CD1c-positive myeloid dendritic cell (primary cell): Measurements from ENCODE around the gene APOE.
"Not testable (repeated sequence)": the region's sequence is repeated elsewhere in the genome, so short reads cannot be mapped to it uniquely, and the experiment has no call there.

Experiments
- DNase-seq: peaks from one replicate; pipeline ENCODE4 v3.0.0-alpha.2; 2016; ENCODE audit errors: extremely low spot score

APOE gene

DNA sequence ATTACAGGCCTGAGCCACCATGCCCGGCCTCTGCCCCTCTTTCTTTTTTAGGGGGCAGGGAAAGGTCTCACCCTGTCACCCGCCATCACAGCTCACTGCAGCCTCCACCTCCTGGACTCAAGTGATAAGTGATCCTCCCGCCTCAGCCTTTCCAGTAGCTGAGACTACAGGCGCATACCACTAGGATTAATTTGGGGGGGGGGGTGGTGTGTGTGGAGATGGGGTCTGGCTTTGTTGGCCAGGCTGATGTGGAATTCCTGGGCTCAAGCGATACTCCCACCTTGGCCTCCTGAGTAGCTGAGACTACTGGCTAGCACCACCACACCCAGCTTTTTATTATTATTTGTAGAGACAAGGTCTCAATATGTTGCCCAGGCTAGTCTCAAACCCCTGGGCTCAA, 4.2 kb downstream of the APOE start:
- no peak for DNase-seq

DNA sequence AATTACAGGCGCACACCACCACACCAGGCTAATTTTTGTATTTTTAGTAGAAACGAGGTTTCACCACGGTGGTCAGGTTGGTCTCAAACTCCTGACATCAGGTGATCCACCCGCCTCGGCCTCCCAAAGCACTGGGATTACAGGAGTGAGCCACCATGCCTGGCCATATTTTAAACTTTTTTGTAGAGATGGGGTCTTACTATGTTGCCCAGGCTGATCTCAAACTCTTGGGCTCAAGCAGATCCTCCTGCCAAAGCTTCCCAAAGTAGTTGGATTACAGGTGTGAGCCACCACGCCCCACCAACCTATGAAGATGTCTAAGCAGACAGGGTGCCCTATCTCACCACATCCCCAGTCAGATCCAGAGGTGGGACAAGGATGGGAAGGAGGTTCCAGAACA, 6.3 kb downstream of the APOE start:
- not testable (repeated sequence) for DNase-seq

DNA sequence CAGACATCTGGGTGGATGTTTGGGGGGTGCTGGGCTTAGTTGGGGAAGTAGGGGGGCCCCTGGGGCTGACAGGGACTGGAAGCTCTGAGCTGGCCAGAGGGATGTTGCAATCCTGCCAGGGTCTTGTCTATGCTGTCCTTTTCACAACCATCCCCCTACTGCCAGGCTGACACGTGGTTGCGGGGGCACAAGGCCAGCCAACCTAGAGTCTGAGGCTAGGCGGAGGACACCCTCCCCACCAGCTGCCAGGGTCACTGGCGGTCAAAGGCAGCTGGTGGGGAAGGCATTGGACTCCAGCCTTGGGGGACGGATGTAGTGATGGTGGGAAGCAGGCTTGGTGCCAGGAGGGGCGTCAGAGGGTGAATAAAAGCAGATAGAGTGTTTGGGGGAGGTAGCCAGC, 7.3 kb downstream of the APOE start:
- peak; percentile 18 for DNase-seq

DNA sequence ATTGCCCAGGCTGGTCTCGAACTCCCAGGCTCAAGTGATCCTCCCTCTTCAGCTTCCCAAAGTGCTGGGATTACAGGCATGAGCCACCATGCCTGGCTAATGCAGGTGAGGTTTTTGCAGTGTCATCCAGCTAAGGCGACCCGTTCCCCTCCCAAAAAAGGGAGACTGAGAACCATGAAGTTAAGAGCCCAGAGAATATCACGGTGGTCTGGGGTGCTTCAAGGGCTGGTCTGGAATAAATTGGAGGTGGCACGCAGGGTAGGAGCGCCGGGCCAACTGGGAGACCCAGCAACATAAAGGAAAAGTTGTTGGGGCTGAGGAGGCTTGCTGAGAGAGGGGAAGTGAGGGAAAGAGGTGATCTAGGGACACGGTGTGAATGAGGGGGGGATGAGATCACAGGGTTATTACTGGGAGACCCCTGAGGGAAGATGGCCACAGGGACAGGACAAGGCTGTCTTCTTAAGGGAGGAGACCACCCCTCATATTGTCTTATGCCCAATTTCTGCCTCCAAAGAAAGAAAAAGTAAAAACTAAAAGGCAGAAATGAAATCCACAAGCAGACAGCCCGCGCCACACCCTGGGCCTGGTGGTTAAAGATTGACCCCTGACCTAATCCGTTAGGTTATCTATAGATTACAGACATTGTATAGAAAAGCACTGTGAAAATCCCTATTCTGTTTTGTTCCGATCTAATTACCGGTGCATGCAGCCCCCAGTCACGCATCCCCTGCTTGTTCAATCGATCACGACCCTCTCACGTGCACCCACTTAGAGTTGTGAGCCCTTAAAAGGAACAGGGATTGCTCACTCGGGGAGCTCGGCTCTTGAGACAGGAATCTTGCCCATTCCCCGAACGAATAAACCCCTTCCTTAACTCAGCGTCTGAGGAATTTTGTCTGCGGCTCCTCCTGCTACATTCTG, 8.2 kb downstream of the APOE start:
- DNase-seq, result not testable (repeated sequence)

DNA sequence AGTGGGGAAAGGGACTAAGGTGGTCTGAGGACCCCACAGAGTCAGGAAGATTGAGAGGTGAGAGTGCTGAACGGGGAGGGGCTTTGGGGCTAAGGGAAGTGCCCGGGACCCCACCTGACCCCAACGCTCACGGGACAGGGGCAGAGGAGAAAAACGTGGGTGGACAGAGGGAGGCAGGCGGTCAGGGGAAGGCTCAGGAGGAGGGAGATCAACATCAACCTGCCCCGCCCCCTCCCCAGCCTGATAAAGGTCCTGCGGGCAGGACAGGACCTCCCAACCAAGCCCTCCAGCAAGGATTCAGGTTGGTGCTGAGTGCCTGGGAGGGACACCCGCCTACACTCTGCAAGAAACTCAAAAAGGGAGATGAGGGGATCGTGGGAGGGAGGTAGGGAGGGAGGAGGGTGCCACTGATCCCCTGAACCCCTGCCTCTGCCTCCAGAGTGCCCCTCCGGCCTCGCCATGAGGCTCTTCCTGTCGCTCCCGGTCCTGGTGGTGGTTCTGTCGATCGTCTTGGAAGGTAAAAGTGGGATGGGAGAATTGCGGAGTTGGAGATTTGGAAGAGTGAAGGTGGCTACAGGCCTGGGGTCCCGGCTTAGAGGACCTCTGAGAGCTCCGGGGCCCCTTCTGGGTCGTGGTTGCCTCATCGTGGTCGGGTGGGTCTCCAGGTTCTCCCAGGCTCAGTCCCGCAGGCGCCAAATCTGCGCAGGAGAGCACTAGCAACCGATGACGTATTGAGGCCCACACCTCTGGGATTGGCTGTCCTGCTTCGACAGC, 9.0 kb downstream of the APOE start, which contains the start of gene APOC1:
Gene APOC1, plus strand, starts transcription at position 176 of the 774 bp plus-strand sequence. Its CDS starts 284 bp downstream, at position 460.
- peak; percentile 88 for DNase-seq

DNA sequence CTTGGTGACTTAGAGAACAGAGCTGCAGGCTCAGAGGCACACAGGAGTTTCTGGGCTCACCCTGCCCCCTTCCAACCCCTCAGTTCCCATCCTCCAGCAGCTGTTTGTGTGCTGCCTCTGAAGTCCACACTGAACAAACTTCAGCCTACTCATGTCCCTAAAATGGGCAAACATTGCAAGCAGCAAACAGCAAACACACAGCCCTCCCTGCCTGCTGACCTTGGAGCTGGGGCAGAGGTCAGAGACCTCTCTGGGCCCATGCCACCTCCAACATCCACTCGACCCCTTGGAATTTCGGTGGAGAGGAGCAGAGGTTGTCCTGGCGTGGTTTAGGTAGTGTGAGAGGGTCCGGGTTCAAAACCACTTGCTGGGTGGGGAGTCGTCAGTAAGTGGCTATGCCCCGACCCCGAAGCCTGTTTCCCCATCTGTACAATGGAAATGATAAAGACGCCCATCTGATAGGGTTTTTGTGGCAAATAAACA, 18.7 kb downstream of the APOE start:
- no peak for DNase-seq

GRCh38 chr19:44925114-44925891, 19.7 kb downstream of the APOE start:
- peak; percentile 64 for DNase-seq

- not testable (repeated sequence) for DNase-seq
Observed at GRCh38 chr19:44926245-44927077, 20.9 kb downstream of the APOE start.

DNA sequence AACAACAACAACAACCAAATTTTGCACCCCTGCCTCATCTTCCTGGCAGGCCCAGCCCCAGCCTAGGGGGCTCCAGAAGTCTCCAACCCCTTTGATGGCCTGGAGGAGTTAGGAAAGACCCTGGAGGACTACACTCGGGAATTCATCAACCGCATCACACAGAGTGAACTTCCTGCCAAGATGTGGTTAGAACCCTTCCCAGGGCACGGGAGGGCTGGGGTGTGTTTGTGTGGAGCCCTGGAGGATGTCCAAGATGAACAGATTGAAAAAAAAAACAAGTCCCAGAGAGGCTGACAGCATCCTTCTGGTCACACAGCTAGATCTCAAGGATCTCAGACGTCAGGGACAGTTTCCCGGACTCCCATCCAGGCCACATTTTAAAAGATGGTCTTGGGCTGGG, 22.1 kb downstream of the APOE start:
- DNase-seq, result no peak

DNA sequence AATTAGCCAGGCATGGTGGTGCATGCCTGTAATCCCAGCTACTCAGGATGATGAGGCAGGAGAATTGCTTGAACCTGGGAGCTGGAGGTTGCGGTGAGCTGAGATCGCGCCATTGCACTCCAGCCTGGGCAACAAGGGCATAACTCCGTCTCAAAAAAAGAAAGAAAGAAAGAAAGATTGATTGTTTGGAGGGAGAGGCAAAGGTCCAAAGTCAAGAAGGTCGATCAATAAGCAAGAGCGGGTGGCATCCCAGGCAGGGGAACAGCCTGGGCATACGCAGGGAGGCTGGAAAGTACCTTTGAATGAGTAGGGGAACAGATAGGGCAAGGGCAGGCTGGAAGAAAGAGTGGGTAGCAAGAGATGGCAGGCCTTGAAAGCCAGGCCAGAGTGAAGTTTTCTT, 24.5 kb downstream of the APOE start:
- no peak for DNase-seq

DNA sequence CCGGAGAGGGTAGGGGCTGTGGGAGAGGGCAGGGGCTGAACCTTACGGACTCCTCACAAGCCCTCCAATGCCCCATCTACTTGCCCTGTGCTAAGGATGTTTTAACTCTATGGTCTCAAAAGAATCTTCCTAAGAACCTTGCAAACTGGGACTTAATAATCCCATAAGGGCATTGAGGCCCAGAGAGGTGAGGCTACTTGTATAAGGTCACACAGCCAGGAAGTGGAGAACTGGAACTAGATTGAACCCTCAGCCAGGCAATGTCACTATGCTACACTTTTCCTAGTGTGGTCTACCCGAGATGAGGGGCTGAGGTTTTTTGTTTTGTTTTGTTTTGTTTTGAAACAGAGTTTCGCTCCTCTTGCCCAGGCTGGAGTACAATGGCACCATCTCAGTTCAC, 25.9 kb downstream of the APOE start:
- no peak for DNase-seq

DNA sequence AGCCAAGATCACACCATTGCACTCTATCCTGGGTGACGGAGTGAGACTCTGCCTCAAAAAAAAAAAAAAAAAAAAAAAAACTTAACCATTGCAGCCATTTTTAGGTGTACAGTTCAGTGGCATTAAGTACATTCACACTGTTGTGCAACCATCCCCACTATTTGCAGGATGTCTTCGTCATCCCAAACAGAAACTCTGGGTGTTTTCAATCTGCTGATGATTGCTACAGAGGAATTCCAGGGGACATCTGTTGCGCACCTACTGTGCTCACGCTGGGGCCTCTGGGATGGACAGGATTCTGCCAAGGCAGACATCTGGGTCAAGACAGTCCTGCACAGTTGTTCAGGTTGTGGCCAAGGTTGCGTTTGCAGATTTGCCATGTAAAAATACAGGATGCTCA, 34.1 kb downstream of the APOE start:
- DNase-seq, result no peak

DNA sequence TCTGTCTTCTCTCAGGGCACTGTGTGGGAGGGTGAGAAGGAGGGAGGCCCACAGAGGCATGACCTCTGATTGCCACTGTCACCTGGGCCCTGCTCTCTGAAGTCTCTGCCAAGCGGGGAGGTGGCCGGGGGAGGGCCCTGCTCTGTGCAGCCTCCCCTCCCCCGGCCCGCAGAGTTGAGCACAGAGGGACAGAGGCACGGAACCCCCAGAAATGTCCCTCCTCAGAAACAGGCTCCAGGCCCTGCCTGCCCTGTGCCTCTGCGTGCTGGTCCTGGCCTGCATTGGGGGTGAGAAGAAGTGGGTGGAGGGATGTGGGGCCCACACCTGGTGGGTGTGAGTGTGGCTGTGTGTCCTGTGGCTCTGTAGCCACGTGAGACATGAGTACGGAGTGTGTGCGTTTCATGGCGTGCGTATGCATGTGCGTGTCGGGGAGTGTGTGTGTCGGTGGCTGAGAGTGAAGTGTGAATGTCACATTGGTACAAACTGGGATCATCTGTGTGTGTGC, 36.5 kb downstream of the APOE start, which contains the start of gene APOC4:
Gene APOC4, plus strand, starts transcription at position 171 of the 505 bp plus-strand sequence. Its CDS starts 41 bp downstream, at position 212.
- DNase-seq, result no peak

DNA sequence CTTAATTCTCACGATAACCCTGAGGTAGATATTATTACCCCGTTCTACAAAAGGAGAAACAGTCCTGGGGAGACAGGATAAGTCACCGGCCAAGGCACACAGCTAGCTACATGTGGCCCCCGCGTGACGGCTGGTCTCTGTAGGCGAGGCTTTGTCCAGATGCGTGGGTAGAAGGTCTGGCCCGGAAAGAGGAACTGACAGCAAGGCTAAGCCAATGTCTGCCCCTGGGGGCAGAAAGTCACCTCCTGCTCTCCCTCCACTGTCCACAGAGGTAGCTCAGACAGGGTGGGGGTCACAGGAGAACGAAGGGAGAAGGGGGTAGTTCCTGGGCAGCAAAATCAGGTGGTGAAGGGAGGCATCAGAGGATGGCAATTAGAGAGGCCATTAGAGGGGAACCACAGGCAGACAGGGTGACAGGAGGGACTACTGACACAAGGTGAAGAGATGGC, 38.2 kb downstream of the APOE start:
- DNase-seq, result peak; percentile 98

GRCh38 chr19:44947041-44947581, 41.5 kb downstream of the APOE start:
- DNase-seq, result peak; percentile 22

- no peak for DNase-seq
Observed at GRCh38 chr19:44948237-44948636, 42.6 kb downstream of the APOE start.

DNA sequence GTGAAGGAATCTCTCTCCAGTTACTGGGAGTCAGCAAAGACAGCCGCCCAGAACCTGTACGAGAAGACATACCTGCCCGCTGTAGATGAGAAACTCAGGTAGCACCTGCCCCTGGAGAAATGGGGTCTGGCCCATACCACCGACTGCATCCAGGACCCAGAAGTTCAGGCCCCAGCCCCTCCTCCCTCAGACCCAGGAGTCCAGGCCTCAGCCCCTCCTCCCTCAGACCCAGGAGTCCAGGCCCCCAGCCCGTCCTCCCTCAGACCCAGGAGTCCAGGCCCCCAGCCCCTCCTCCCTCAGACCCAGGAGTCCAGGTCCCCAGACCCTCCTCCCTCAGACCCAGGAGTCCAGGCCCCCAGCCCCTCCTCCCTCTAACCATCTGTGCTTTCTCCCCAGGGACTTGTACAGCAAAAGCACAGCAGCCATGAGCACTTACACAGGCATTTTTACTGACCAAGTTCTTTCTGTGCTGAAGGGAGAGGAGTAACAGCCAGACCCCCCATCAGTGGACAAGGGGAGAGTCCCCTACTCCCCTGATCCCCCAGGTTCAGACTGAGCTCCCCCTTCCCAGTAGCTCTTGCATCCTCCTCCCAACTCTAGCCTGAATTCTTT, 43.3 kb downstream of the APOE start:
- no peak for DNase-seq

DNA sequence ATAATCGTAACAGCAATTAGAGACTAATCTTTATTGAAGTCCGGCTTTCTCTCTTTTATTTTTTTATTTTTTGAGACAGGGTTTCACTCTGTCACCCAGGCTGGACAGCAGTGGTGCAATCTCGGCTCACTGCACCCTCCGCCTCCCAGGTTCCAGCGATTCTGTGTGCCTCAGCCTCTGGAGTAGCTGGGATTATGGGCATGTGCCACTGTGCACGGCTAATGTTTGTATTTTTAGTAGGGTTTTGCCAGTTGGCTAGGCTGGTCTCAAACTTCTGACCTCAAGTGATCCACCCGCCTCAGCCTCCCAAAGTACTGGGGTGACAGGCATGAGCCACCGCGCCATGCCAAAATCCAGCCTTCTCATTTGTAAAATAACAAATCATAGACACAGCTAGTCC, 44.0 kb downstream of the APOE start:
- DNase-seq, result no peak
